Fibroblast of skin of back (primary cell): Measurements from ENCODE around the gene SSBP1.
A peak's percentile ranks its signal among the peaks of the same experiment; 100 is the strongest.
"Not testable (repeated sequence)": the region's sequence is repeated elsewhere in the genome, so short reads cannot be mapped to it uniquely, and the experiment has no call there.

ENCODE experiments used
- DNase-seq: peaks from one replicate; pipeline ENCODE4 v3.0.0-alpha.2; 2013

Gene SSBP1

DNA sequence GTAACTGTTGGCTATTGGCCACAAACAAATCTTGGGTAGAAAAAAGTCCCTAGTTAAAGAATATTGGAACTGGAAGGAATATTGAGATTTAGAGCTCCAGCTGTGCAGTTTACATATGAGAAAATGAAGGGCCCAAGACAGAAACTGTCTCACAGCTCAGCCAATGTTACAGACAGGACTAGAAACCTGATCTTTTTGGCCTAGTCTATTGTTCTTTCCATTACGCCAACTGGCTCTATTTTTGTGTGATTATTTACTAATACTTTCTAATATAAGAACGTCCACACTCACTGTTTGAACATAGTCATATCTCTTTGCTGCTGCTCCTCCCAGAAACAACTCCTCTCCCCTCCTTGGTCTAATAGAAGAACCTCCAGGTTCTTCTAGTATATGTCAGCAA is 28.8 kb upstream of the SSBP1 start:
- DNase-seq = no peak

DNA sequence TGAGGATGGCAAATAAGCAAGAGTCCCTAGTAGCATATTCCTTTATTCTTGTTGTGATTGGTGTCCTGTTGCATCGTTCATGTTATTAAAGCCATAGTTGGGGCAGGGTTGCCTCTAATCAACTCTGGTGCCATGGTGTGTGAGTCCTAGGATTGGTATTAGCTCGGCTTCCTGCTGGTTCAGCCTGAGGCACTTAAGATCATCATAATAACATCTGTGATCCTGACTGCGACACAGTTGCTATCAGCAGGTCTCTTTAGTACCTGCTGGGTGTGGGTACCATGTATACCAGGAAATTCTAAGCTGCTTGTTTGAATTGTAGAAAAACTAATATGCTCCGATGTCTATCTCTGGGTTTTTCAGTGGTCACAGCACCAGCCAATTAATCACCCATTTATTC is 28.4 kb upstream of the SSBP1 start:
- no peak for DNase-seq

DNA sequence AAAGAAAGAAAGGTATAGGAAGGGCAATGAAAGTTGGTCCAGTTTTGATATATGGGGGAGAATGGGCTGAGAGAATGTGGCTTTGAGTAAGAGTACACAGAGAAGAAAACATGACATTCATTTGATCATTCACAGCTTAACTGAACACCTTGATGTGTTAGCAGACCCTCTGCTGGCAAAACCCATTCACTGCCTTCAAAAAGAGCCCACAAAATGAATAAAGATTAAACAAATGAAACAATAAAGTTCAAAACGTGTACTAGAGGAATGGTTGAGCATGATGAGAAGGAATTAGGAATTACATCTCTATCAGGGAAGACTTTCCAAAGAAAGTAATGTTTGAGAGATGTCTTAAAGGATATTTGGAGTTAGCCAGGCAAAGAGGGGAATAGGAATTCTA is 27.9 kb upstream of the SSBP1 start:
- DNase-seq = no peak

DNA sequence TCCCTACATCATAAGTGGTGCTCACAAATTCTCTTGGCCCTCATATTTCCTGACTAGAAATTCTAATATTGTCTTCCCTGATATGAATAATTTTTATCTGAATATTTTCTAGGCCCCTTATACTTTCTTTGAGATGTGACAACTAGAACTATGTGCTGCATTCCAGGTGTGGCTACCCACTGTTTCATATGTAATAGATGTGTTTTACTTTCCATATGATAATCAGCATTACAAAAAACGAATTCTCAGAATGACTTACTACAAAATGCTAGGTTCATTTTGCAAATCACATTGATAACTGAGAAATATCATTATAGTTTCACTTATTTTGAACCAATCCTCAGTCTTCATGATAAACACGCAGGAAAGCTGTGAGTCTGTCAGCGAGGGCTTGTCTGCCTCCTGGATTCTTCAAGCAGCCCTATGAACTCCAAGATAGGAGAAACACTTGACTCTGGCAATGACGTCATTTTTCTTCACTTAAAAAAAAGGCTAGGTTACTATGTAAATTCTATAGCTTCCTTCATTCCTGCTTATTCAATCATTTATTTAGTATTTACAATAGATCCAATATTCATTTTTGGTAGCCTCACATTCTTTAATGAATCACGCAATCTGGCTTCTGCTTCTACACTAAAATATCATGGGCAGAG is 25.4 kb upstream of the SSBP1 start:
- DNase-seq = no peak

DNA sequence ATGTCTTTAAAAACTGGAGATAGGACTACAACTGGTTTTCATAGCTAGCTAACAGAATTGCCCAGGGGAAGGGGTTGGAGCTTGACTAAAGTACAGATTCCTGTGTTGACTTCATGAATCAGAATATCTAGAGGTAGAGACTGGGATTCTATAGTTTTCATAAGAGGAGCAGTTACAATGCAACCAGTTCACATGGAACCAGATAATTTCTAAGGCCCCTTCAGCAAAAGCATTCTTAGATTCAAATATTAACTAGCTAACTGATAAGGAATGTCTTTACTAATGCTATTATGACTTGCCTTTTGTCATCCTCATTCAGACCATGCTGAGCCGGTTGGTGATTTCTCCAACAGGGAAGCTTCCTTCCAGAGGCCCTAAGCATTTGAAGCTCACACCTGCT is 24.3 kb upstream of the SSBP1 start:
- no peak for DNase-seq

DNA sequence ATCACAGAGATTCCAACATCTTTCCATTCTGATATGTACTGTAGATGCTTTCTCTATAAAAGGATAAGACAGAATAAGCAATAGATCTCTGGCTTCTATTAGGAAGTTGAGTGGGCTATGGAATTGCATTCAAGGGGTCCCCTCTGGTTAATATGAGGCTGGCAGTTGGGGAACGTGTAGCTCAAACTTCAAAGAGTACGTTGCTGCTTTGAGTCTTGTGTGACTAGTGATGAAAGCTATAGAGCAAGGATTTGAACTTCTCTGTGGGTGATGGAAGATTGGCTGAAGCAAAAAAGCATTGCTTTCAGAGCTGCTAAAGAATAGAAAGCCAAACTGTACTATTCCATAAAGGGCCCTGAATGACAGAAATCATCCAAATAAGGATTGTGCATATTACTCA is 23.6 kb upstream of the SSBP1 start:
- DNase-seq = no peak

DNA sequence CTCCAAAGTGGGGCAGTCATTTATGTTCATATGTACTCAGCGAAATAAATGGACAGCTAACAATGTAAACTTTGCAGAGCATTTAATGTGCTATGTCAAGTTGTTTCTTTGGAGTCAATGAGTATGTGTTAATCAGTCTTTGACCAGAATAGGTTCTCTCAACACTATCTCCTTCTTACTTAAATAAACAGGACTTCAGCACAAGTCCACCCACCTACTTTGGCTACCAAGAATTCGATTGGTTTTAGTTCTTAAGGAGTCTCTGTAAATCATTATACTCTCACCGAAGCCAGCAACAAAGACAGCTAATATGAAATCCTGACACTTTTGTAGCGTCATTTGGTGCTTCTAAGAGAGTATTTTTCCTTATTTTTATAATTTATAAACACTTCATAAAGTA is 23.1 kb upstream of the SSBP1 start:
- DNase-seq = no peak

DNA sequence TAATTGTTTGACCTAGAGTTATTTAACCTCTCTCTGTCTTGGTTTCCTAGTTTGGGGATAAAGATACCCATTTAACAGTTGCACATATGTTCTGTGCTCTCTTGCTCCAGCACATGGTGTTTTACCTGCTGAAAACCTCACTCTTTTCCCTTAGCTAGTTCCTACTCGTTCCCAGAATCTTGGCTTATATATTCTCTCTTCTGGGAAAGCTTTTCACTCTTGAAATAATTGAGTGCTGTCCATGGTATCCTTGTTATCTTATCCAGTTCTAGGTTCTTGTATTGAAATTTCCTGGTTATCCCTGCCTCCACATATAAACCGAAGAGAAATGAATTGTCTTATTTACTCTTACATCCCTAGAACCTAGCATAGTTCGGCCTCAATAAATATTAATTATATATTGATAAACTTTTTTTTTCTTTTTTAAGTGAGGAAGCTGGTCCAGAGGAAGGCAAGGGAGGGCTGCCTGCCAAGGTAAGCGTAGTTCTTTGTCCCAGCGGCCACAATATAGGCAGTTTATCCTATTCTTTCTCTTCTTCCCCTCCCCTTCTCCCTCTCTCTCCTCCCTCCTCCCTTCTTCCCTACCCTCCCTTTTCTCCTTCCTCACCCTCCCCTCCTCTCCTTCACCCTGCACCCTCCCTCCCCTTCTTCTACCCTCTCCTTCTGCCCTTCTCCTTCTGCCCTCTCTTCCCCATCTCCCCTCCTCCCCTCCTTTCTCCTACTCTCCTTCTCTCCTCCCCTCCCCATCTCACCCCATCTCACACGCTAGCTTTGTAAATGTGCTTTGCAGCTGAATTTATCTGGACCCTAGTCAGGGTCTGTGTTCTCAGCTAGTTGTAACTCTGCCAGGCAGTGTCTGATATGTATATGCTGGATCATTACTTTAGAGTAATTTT is 22.1 kb upstream of the SSBP1 start:
- DNase-seq = no peak

DNA sequence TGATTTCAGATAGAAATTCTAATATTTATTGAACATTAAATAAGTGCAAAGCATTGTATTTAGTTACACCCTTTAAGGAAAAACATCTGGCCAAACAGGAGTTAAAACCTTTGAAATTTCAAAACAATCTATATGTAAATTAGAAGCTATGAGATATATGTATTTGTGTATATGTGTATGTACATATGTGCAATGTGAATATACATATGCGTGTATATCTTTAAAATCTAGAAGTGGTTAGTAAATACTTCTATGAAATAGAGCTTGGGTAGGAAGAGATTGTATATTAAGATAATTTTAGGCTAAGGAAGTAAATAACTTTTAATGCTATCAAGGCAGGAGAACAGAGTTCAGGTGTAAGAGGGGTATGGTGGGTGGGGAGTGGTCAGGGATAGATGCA is 20.7 kb upstream of the SSBP1 start:
- no peak for DNase-seq

DNA sequence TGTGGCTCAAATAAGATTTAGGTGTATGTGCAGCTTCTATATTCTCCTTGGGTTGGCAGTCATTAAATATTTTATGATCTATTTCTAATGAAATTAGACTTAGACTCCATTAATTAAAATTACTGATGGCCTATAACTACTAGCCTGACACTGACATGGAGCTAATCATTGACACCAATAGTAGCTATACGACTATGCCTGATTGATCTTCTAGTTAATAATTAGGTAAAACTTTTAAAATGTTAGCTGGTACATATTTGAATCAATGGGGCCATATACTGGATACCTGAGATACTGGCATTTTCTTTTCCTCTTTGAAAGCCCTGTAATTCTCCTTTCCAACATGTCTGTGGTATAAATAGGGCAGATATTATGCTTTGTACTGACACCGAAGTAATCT is 15.6 kb upstream of the SSBP1 start:
- no peak for DNase-seq

DNA sequence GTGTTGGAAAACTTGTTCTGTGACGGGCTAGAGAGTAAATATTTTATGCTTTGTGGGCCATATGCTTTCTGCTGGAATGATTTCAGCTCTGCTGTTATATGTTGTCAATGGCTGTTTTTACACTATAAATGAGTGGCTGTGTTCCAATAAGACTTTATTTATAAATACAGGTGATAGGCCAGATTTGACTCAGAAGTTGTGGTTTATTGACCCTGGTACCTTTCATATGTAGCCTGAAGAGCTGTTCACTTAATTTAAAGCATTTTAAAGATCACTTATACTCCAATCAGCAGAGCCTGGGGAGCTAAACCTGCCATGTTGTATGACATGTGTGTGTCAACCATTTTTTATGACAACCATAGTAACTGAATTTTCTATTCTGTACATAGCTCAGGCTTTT is 9.1 kb upstream of the SSBP1 start:
- DNase-seq = no peak

DNA sequence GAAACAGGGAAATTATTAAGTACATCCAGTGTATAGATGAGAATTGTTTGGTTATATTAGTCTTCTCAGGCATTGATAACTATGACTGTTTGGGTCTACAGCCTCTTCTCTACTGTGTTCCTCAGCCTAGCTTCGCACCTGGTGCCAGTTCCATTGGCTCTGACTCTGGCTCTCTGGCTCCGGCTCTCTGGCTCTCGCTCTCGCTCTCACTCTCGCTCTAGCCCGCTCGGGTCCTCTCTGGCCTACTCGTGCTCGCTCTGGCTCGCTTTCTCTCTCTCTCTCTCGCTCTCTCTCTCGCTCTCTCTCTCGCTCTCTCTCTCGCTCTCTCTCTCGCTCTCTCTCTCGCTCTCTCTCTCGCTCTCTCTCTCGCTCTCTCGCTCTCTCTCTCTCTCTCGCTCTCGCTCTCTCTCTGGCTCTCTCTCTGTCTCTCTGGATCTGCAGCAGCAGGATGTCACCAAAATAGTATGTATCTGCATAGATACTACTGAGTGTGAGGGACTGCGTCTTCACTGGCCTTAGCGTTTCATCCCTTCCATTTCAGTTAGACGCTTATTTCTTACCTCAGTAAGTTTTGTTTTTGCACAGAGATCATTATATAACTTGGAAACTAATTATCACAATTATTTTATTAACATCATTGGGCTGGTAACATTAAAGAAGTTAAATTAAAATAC is 6.5 kb upstream of the SSBP1 start:
- DNase-seq = no peak

DNA sequence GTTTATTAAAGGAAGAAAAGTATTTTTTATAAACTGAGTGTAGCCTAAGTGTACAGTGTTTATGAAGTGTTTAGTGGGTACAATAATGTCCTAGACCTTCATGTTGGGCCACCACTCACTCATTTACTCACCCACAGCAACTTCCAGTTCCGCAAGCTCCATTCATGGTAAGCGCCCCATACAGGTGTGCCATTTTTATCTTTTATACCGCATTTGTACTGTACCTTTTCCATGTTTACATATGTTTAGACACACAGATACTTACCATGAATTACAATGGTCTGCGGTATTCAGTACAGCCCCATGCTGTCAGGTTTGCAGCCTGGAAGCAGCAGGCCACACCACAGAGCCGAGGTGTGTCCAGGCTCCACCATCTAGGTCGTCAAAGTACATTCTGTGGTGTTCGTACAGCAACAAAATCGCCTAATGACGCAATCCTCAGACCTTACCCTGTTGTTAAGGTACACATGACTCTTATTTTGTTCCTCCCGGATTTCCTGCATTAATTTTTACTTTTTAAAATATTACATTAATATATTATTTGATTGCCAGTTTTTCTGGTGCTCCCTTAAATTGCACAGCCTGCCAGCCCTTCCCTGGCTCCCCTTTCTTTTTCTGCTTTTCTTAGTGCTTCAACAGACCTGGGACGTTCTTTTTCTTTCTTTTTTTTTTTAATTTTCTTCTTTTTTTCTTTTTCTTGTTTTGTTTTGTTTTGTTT is 881 bp upstream of the SSBP1 start:
- DNase-seq = no peak

DNA sequence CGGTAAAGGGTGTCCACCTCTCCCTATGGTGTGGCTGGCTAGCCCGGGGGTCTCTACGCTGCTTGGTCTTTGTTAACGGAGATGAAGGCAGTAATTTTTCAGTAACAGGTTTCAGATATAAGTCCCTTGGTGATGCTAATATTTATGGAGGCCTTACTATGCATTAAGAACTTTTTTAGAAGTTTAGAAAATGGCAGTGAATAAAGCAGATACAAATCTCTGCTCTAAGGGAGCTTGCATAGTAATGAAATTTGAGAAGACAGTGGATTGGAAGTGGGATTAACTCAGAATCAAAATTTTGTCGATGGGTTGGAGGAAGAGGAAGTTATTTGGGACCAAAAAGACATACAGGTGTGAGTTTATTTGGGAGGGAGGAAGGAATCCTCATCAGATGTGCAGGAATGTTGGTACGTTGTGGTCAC is 445 bp downstream of the SSBP1 start:
- DNase-seq = no peak

DNA sequence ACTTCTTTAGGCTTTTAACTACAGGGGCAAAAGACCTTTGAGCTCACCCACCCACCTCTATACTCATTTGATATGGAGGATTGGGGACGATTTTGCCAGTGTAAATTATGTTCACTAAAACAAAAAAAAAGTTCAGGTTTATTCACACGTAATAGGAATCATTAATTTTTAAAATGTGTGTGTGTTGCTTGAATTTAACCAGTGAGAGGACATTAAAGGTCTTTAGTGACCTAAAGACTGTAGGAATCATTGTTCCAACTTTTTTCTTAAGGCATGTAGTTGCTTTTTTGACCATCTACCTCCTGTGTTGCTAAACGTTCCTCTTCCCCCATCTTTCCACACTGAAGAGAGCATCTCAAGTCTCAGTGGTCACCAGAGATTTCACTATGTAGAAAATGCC is 1.1 kb downstream of the SSBP1 start:
- no peak for DNase-seq

DNA sequence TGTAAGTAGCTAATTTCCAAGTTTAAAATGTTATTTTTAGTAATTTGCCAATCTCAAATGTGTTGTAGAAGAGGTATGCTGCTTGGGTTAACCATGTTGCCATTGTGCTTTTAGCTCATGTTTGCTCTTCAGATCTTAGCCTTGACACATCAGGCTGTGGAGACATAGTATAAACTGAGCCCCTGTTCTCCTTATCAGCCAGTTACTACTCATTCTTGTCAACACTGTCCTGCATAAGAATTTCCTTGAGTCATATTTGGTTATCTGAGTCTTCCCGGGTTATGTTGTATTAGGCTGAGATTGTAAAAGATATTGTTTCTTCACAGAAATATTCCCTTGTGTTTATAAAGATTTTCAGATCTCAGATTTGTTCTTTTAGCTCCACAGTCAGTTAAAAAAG is 4.1 kb downstream of the SSBP1 start:
- DNase-seq = no peak

DNA sequence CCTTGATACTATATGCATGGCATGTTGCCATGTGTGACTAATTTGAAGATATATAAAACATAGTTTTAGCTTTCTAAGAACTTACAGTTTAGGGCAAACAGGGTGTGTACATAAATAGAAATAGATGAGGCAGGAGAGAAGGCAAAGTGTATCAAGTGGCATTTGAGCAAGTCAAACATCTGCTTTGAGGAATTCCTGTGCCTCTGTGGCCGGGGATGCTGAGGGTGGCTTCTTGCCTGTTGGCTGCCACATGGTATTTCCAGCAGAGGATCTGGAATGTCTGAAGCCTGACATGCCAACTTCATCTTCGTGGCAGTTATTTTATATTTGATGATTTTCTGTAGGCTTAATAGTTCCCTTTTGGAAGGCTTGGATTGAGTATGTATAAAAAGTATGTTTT is 6.0 kb downstream of the SSBP1 start:
- DNase-seq = no peak

DNA sequence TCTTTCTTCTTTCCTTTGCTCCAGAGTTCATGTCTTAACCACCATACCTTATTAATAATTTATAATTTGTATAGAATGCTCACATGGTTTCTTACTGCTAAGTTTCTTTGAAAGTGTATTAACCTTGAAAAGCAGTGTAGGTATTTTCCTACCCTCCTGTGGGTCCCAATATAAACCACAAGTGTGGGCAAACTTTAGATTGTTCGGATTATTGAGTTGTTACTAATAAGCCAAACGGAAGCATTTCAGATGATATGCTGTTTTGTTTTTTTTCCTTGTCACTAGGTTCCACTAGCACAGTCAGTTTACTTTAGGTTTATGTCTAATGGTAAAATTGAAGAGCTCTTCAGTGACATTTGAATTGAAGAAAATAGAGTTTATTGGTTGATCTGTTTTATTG is 10.2 kb downstream of the SSBP1 start:
- DNase-seq = peak; percentile 5

DNA sequence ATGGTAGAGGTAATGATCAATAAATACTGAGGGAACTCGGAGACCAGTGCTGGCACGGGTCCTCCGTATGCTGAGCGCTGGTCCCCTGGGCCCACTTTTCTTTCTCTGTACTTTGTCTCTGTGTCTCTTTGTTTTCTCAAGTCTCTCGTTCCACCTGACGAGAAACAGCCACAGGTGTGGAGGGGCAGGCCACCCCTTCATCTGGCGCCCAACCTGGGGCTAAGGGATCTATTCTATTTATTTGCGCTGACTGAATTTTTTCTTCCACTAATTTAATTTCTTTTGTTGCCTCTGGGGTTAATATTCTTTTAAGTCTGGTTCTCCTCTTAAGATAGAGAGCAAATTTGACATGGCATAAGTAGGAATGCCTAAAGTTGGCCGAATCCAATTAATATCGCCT is 13.7 kb downstream of the SSBP1 start:
- DNase-seq = peak; percentile 22

DNA sequence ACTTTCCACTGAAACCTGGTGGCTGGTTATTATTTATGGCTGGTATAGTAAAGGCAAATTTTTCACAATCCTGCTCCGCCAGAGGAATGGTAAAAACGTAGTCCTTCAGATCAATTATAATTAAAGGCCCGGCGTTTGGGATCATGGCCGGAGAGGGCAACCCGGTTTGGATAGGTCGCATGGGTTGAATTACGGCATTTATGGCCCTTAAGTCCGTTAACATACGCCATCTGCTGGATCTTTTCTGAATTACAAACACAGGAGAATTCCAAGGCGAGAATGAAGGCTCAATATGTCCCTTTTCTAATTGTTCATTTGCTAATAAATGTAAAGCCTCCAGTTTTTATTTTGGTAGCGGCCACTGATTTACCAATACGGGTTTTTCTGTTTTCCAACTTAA is 14.5 kb downstream of the SSBP1 start:
- DNase-seq = no peak

DNA sequence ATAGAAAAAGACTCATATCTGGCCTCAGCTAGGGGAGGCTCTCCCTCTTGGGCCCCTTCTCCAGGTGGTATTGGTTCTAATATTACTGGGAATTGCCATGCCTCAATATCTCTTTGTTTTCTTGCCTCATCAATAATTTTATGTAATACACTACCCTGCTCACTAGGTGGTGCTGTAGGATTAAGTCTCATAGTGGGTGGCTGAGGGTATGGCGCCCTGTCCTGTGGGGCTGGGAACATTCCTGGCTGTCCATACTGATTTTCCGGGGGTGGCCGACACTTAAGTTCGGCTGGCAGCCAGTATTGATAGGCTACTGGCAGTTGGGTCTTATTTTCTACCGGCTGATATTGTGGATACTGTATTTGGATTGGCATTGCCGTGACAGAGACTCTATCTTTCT is 16.8 kb downstream of the SSBP1 start:
- DNase-seq = peak; percentile 16

DNA sequence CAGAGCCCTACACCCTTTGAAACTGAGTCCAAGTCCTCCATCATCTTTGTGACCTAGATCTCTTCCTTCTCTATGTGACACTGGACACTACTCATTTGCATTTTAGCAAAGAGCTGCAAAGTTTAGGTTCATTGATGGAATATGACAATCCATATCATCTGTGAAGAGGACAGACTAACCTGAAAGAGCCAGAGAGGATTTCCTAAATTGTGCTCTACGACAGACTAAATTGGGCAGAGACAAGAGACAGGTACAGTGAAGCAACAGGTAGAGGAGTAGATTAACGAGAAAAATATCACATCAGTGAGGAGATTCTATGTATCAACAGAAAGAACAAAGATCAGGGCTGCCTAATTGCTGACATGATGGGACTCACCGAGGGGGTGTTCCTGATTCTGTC is 25.6 kb downstream of the SSBP1 start, which contains the start of gene TAS2R3:
Gene TAS2R3 (plus strand): TSS at position 301 of the 400 bp plus-strand sequence. CDS start 62 bp downstream, at position 363.
- no peak for DNase-seq

DNA sequence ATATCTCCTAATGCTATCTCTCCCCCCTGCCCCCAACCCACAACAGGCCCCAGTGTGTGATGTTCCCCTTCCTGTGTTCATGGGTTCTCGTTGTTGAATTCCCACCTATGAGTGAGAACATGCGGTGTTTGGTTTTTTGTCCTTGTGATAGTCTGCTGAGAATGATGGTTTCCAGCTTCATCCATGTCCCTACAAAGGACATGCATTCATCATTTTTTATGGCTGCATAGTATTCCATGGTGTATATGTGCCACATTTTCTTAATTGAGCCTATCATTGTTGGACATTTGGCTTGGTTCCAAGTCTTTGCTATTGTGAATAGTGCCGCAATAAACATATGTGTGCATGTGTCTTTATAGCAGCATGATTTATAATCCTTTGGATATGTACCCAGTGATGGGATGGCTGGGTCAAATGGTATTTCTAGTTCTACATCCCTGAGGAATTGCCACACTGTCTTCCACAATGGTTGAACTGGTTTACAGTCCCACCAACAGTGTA is 32.0 kb downstream of the SSBP1 start:
- DNase-seq = not testable (repeated sequence)
